Astrocyte (in vitro differentiated cells and primary cell): ENCODE results near the gene AKAP8L.

ENCODE experiments used
- EZH2 ChIP-seq: IDR thresholded peaks from 2 replicates; pipeline ENCODE4 v1.6.1; 2012; ENCODE audit warnings: mild to moderate bottlenecking, low read length, inconsistent platforms; ENCODE audit not compliant: insufficient read depth
- TF ChIP-seq, protein P1 (sequence below): IDR thresholded peaks from 2 replicates; pipeline ENCODE4 v1.5.1; 2011; ENCODE audit warnings: low read depth, mild to moderate bottlenecking, inconsistent platforms, low read length, moderate library complexity; ENCODE audit not compliant: insufficient read depth

DNA sequence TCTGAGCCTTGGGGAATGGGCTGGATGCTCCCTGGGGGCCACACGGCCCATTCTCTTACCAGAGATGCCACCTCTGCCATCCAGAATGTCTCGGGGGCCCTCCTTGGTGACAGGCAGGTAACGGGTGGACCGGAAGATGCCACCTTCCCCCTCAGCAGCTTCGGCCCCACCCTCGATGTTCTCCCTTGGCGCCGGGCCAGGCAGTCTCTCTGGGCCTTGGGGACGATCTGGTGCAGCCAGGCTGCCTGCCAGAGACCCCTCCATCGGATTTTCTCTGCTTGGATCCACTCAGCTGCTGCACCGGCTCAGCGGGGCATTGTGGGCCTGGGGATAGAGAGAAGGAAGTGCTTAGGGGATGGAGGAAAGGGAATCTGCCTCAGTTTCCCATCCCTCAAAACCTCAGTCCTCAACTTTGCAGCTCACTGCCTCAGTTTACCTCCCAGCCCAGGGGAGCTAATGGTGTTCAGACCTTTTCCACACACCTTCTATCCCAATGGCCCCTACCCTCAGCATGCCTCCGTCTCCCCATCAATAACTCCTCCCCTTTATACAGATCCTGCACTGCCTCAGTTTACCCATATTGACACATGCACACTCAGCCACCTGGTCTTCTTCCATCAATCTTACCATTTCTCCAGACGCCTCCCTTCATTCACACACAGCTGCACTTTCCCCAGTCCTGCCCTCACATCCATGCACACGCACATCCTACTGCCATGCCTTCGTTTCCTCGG, 29.4 kb upstream of the AKAP8L start:
- TF ChIP-seq, protein P1, sequence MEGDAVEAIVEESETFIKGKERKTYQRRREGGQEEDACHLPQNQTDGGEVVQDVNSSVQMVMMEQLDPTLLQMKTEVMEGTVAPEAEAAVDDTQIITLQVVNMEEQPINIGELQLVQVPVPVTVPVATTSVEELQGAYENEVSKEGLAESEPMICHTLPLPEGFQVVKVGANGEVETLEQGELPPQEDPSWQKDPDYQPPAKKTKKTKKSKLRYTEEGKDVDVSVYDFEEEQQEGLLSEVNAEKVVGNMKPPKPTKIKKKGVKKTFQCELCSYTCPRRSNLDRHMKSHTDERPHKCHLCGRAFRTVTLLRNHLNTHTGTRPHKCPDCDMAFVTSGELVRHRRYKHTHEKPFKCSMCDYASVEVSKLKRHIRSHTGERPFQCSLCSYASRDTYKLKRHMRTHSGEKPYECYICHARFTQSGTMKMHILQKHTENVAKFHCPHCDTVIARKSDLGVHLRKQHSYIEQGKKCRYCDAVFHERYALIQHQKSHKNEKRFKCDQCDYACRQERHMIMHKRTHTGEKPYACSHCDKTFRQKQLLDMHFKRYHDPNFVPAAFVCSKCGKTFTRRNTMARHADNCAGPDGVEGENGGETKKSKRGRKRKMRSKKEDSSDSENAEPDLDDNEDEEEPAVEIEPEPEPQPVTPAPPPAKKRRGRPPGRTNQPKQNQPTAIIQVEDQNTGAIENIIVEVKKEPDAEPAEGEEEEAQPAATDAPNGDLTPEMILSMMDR: no peak
- no peak for TF ChIP-seq EZH2
